ENCODE data around the gene CCDC66.

Gene CCDC66

DNA sequence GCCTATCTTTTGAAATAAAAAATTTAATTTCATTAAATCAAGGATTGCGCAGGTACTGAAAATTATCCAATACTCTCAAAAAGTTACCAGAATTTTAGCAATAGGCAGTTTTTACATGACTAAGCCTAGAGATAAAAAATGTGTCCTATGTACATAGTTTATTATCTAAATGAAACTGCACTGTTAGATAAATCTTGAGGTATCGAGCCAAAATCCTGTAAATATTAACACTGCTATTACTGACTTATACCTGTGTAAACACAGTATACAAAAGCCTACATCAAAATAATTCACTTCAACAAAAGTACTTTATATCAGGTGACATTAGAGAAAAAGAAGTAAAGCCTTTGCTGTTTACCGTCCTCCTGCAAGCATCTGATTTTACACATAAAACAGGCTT lies 65.4 kb downstream of the CCDC66 start:
- no peak for DNase-seq

DNA sequence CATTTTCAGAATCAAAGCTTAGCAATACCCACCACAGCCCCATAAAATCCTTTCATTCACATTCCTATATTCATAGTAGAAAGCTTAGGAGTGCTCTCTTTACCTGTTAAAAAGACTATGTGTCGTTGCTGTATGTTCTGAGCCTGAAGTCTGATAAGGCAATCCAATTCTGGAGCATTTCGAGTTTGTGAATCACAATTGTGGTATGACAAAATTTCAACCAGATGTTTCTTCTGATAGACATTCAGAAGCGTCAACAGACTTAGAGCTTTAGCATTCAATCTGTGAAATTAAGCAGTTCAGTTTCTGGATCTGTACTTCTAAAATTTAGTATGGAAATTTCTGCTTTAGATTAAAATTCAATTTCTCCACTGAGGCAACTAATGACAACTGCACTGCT lies 67.8 kb downstream of the CCDC66 start:
- DNase-seq: no peak

DNA sequence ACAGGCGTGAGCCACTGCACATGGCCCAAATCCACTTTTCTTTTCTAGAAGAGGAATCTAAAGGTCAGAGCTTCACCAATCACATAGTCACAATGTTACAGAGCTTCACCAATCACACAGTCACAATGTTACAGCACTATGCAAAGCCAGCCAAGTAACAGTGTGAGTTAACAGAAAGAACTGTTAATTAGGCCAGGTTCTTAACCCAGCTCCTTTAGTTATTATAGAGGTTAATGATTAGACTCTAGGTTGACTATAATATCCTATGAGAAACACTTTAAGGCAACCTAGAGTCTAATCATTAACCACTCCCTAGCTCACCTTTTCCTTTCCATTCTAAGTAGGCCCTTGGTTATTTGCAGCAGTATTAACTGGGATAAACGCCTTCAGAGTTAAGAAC lies 72.1 kb downstream of the CCDC66 start:
- no peak for DNase-seq

DNA sequence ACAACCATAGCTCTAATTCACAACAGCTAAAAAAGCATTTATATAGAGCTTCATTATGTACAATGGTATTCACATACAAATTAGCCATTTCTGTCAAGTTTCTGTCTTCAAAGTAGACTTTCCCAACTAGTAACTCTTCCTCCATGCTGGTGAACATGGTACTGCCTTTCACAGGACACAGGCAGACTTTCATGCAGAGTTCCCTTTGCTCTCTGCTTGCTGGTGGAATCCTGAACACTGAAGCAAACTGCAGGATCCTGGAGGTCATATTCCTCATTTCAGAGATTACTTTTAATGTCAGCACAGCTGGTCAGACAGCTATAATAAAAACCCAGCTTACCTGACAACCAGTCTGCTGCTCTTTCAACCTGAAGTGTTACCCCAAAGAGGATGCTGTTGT lies 72.5 kb downstream of the CCDC66 start:
- no peak for DNase-seq

DNA sequence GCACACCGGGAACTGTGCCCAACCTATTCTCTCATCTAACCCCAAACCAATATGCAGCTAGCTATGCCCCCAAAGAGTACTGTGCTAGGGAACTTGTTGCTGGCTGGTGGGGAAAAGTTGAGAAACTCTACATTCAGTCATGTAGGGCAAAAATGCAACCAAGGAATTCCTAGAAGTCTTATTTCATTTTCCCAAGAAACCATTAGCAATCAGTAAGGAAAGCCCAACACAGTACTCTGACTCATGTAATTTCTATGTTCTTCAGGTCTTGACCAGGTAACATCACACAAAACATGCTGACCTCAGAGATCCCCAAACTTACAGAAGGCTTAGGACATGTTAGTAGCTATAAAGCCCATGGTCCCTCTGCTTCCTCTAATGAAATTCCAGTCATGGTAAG lies 74.0 kb downstream of the CCDC66 start:
- DNase-seq: no peak

DNA sequence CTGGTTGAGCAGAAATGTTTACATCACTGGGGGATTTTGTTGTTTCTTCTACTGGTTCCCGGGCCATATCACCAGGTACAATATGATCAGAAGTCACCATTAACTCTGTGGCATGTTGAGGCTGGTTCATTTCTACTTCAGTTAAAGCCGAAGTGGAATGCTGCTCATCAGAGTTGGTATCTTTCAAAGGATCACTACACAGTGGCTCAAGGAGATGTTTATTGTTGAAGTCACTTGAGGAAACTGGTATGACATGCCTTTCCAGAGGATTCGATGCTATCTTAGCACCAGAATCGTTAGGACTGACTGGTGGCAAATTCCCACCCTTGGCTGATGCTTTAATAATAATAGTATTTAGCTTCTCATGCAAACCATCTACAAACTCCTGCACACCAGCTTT lies 76.2 kb downstream of the CCDC66 start:
- no peak for DNase-seq

DNA sequence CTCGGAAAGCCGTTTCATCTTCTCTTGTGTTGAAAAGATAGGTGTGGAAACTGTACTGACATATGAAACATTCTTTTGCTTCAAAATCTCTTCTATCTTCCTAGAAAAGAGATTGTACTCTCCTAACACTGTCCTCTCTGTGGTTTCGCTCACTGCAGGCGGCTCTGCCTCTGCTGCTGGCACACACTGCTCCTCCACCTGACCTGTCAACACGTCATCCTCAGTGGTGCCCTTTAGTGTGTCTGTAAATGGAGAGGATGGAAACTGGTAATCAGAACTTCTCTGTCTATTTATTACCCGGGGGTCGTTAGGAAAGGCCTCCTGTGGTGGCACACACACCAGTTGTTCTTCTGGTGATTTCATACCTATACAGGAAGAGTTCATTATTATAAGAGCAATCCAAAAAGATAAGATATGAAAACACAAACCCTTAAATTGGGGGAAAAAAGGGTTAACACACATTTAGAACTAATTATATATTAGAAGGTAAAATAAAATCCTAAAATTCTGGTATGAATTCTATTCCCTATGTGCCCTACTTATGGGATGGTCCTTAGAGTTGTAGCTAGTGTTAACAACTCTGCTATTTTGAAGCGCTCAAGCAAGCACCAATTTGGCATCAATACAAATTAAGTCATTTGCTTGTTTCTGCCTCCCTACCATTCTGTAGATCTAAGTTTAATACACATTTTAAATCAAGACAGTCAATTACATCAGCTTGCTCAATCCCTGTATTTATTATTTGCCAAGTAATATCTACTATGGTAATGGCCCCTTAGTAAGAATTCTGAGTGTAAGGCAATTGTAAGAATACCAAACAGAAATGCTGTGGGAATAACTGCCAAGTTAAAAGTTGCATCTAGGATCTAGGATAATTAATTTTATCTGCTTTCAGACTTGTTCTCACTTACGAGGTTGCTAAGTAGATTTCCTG lies 76.9 kb downstream of the CCDC66 start:
- no peak for DNase-seq

DNA sequence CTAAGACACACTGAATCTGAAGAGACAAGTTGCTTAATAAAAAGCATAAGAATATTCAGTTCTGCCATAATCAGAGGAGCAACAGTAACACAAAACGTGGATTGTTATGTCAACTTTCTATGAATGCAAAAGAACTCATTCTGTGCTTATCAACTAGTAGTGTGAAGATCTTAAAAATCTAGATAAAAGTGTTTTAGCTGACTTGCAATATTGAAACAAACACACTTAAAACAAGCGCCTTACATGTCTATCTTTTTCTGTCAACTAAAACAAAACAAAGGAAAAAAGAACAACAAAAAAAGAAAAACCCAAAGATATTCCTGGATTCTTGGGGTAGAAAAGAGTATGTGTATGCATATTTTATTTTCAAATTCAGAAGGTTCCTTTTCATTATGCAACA lies 88.4 kb downstream of the CCDC66 start:
- DNase-seq: no peak

DNA sequence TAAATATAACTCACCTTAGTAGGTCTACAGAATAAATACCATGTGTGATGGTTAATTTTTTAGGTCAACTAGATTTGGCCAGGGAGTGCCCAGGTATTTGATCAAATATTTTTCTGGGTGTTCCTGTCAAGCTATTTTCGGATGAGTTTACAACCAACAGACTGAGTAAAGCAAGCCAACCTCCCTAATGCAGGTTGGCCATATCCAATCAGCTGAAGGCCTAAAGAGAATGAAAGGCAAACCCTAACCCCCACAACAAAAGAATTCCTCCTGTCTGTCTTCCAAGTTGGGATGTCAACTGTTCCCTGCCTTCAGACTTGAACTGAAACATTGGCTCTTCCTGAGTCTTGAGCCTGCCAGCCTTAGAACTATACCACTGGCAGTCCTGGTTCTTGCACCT lies 97.5 kb downstream of the CCDC66 start:
- no peak for DNase-seq

DNA sequence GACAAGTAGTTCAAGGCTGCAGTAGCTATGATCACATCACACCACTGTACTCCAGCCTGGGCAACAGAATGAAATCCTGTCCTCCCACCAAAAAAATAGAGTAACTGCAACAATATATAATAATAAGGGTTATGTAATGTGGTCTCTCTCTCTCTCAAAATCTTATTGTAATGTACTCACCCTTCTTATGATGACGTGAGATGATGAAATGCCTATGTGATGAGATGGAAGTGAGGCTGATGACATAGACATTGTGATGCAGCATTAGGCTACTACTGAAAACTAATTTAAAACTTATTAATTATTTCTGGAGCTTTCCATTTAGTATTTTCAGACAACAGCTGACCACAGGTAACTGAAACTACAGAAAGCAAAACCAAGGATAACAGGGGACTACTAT lies 98.7 kb downstream of the CCDC66 start:
- DNase-seq: no peak

DNA sequence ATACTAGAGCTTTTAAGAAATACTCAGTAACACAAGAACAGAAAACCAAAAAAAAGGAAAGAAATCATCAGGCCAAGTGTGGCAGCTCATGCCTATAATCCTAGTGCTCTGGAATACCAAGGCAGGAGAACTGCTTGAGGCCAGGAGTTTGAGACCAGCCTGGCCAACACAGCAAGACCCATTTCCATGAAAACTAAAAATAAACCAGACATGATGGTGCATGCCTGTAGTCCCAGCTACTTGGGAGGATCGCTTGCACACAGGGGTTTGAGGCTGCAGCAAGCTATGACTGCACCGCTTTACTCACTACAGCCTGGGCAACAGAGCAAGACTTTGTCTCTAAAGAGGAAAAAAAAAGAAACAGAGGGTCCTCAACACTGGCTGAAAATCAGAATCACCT lies 107.8 kb downstream of the CCDC66 start:
- no peak for DNase-seq

DNA sequence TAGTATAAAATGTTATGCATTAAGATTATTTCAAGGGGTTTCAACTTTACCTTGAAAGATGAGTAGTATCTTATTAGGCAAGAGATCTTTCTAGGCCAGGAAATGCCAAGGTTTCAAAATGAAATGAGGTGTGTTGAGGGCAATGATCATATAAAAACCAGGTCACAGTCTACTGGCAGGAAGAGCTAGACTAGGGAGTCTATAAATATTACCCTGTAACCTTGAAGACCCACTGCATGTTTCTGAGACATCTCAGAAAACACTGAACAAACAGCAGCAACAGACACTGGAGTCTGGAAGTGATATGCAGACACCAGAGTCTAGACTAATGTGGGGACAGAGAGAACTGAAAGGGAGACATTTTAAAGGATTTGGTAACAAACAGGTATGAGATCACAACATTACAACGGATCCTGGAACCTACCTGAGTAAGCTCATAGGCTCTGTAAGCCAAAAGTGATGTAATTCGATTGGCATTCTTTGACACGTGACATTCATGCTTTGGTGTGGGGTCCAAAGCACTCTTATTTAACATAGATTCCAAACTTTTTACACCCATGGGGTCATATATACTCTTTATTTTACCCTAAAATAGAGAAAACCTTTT lies 111.1 kb downstream of the CCDC66 start:
- DNase-seq: no peak
